Tibial nerve (tissue), 3 donors: Measurements from ENCODE around the gene DYDC2.

Experiments
- POLR2A ChIP-seq, 2 donors: fragments of 450-650 bp; IDR thresholded peaks; one replicate each; pipeline ENCODE4 v1.6.1; 2017; ENCODE audit warnings: antibody characterized with exemption in 2 of 2, mild to moderate bottlenecking in 2 of 2, moderate library complexity in 2 of 2
- TF ChIP-seq, protein P1 (sequence below), 5 experiments: fragments of 200-600 bp in 3 of 5; fragments of 450-650 bp in 2 of 5; sonication (generic) in 3 of 5; IDR thresholded peaks; one replicate each; pipeline ENCODE4 v1.5.1; 2016 to 2019; ENCODE audit warnings: antibody characterized with exemption in 5 of 5, mild to moderate bottlenecking in 3 of 5, moderate library complexity in 2 of 5

- TF ChIP-seq, protein P1, sequence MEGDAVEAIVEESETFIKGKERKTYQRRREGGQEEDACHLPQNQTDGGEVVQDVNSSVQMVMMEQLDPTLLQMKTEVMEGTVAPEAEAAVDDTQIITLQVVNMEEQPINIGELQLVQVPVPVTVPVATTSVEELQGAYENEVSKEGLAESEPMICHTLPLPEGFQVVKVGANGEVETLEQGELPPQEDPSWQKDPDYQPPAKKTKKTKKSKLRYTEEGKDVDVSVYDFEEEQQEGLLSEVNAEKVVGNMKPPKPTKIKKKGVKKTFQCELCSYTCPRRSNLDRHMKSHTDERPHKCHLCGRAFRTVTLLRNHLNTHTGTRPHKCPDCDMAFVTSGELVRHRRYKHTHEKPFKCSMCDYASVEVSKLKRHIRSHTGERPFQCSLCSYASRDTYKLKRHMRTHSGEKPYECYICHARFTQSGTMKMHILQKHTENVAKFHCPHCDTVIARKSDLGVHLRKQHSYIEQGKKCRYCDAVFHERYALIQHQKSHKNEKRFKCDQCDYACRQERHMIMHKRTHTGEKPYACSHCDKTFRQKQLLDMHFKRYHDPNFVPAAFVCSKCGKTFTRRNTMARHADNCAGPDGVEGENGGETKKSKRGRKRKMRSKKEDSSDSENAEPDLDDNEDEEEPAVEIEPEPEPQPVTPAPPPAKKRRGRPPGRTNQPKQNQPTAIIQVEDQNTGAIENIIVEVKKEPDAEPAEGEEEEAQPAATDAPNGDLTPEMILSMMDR (IDR thresholded peaks at IDR 0.05) = no peak
- no peak for TF ChIP-seq POLR2A (IDR thresholded peaks at IDR 0.05)
Measured at GRCh38 chr10:80356989-80357850, 639 bp downstream of the DYDC2 start.
